Thoracic aorta (tissue), 2 donors: ENCODE data around the gene SLFNL1. TPM values are rescaled to one million over a fixed set of nuclear protein-coding genes. Genes with fewer than 3 reads are reported as not detected.

Experiments used
- ATAC-seq: fragments of 150-250 bp; one replicate; pipeline ENCODE4 v1.8.0; 2017; ENCODE audit warnings: low read depth; ENCODE audit not compliant: insufficient number of reproducible peaks, low FRiP score
- DNase-seq: peaks from one replicate; pipeline ENCODE4 v3.0.0-alpha.2; 2020; ENCODE audit warnings: low spot score
- H3K27ac ChIP-seq, 2 donors: fragments of 200-600 bp; sonication (generic); 1 replicate in 1 of 2; 2 replicates in 1 of 2; pipeline ENCODE4 v1.5.1; 2016; ENCODE audit warnings: mild to moderate bottlenecking in 2 of 2, moderate library complexity in 2 of 2
- H3K27me3 ChIP-seq: fragments of 200-600 bp; sonication (generic); replicated peaks from 2 replicates; pipeline ENCODE4 v1.6.0; 2016; ENCODE audit warnings: mild to moderate bottlenecking; ENCODE audit not compliant: insufficient read depth
- H3K36me3 ChIP-seq: fragments of 200-600 bp; sonication (generic); one replicate; pipeline ENCODE4 v1.5.1; 2016
- H3K4me1 ChIP-seq, 2 donors: fragments of 200-600 bp; sonication (generic); 1 replicate in 1 of 2; 2 replicates in 1 of 2; pipeline versions ENCODE4 v1.5.1 to v1.6.0; 2016; ENCODE audit warnings: low read depth in 2 of 2, mild to moderate bottlenecking in 1 of 2; ENCODE audit not compliant: control insufficient read depth in 1 of 2
- H3K4me3 ChIP-seq: fragments of 200-600 bp; sonication (generic); 2 replicates; pipeline ENCODE4 v1.5.1; 2016; ENCODE audit warnings: mild to moderate bottlenecking
- H3K9me3 ChIP-seq: fragments of 200-600 bp; sonication (generic); 2 replicates; pipeline ENCODE4 v1.5.1; 2016
- CTCF ChIP-seq: fragments of 200-600 bp; sonication (generic); IDR thresholded peaks from one replicate; pipeline ENCODE4 v1.5.1; 2019; ENCODE audit warnings: antibody characterized with exemption
- total RNA-seq, 2 donors: library from RNA; depleted of rRNA; stranded (reverse); fragments of >200 nt; gene quantifications; one replicate each; pipeline versions ENCODE4 v1.1.0 to v1.2.3, GENCODE V29; 2016

Gene SLFNL1
- total RNA-seq, 2 donors from 2014 or later = 0.68 to 1.3 TPM

- Histone ChIP-seq H3K27me3 (no peaks in the 10 kb centered on the region), H3K4me1 (peaks cover 0 to 11% of the 10 kb centered on the region in 2 donors), H3K27ac (no peak overlapping the region), H3K4me3 (no peak overlapping the region), H3K9me3 (no peaks in the 10 kb centered on the region), H3K36me3 (peaks cover 23% of the 10 kb centered on the region)
- ATAC-seq (no peak), DNase-seq (no peak)
- TF ChIP-seq CTCF = no peak
Measured at GRCh38 chr1:41020109-41020576, 1.4 kb downstream of the SLFNL1 start.

- no peak for TF ChIP-seq CTCF
- Histone ChIP-seq H3K9me3 (no peaks in the 10 kb centered on the region), H3K36me3 (peaks cover 23% of the 10 kb centered on the region), H3K27me3 (no peaks in the 10 kb centered on the region), H3K27ac (no peak overlapping the region), H3K4me1 (peaks cover 0 to 19% of the 10 kb centered on the region in 2 donors), H3K4me3 (no peak overlapping the region)
- ATAC-seq (no peak), DNase-seq (no peak)
Measured at GRCh38 chr1:41019353-41019745, 2.2 kb downstream of the SLFNL1 start.

GRCh38 chr1:41018018-41018410 lies 3.5 kb downstream of the SLFNL1 start:
- Histone ChIP-seq H3K27me3 (no peaks in the 10 kb centered on the region), H3K36me3 (peaks cover 27% of the 10 kb centered on the region), H3K9me3 (no peaks in the 10 kb centered on the region), H3K4me3 (no peak overlapping the region), H3K4me1 (peaks cover 0 to 21% of the 10 kb centered on the region in 2 donors), H3K27ac (no peak overlapping the region)
- ATAC-seq (no peak), DNase-seq (no peak)
- TF ChIP-seq CTCF = no peak

GRCh38 chr1:41017141-41018017 lies 4.1 kb downstream of the SLFNL1 start:
- Histone ChIP-seq H3K36me3 (peaks cover 27% of the 10 kb centered on the region), H3K9me3 (no peaks in the 10 kb centered on the region), H3K4me1 (peaks cover 0 to 21% of the 10 kb centered on the region in 2 donors), H3K4me3 (no peak overlapping the region), H3K27ac (no peak overlapping the region), H3K27me3 (no peaks in the 10 kb centered on the region)
- no peak for TF ChIP-seq CTCF
- ATAC-seq (no peak), DNase-seq (no peak)

GRCh38 chr1:41015897-41016470 lies 5.5 kb downstream of the SLFNL1 start:
- H3K9me3 ChIP-seq = no peaks in the 10 kb centered on the region
- TF ChIP-seq CTCF = no peak
- H3K4me1 ChIP-seq = peaks cover 0 to 21% of the 10 kb centered on the region in 2 donors
- H3K27me3 ChIP-seq = no peaks in the 10 kb centered on the region
- H3K27ac ChIP-seq = peak overlapping the region in 1 of 2 donors; percentile 17
- H3K36me3 ChIP-seq = peaks cover 33% of the 10 kb centered on the region
- H3K4me3 ChIP-seq = no peak overlapping the region
- ATAC-seq = no peak
- no peak for DNase-seq
